Esophagus muscularis mucosa (tissue), 4 donors: ENCODE results near the gene PDIA2. TPM values are rescaled to one million over a fixed set of nuclear protein-coding genes. Genes with fewer than 3 reads are reported as not detected.

Source experiments
- DNase-seq: peaks from one replicate; pipeline ENCODE4 v3.0.0-alpha.2; 2017; ENCODE audit errors: extremely low spot score
- H3K27ac ChIP-seq, 4 donors: fragments of 200-600 bp; sonication (generic); replicated peaks in 1 of 4; 1 replicate in 3 of 4; 2 replicates in 1 of 4; pipeline ENCODE4 v1.5.1; 2016 to 2019; ENCODE audit warnings: mild to moderate bottlenecking in 1 of 4
- H3K27me3 ChIP-seq, 4 donors: fragments of 200-600 bp; sonication (generic); one replicate each; pipeline versions ENCODE4 v1.5.1 to v1.6.0; 2016 to 2019
- H3K36me3 ChIP-seq, 4 donors: fragments of 200-600 bp; sonication (generic); one replicate each; pipeline ENCODE4 v1.5.1; 2016 to 2019
- H3K4me1 ChIP-seq, 4 donors: fragments of 200-600 bp; sonication (generic); one replicate each; pipeline ENCODE4 v1.5.1; 2016 to 2019
- H3K4me3 ChIP-seq, 4 donors: fragments of 200-600 bp; sonication (generic); 1 replicate in 2 of 4; 2 replicates in 2 of 4; pipeline ENCODE4 v1.5.1; 2016 to 2019; ENCODE audit warnings: mild to moderate bottlenecking in 4 of 4, moderate library complexity in 1 of 4
- H3K9me3 ChIP-seq, 4 donors: fragments of 200-600 bp; sonication (generic); 1 replicate in 3 of 4; 2 replicates in 1 of 4; pipeline ENCODE4 v1.5.1; 2016 to 2019
- EP300 ChIP-seq: sonication (generic); formaldehyde crosslinking; IDR thresholded peaks from one replicate; pipeline ENCODE4 v1.6.1; 2017; ENCODE audit warnings: antibody characterized with exemption
- POLR2A ChIP-seq: fragments of 450-650 bp; IDR thresholded peaks from one replicate; pipeline ENCODE4 v1.6.1; 2017; ENCODE audit warnings: antibody characterized with exemption, moderate library complexity, mild to moderate bottlenecking, low read depth
- POLR2AphosphoS5 ChIP-seq, 2 donors: sonication (generic); formaldehyde crosslinking; IDR thresholded peaks; one replicate each; pipeline ENCODE4 v1.6.1; 2017; ENCODE audit warnings: antibody characterized with exemption in 2 of 2
- WGBS: methylation state at CpG from one replicate; pipeline ENCODE4 v1.1.5; 2018; 5-methylcytosine and 5-hydroxymethylcytosine counted together
- intact Hi-C: fragments of 100-400 bp; cut with DNase I; formaldehyde crosslinking; loops from one replicate; pipeline ENCODE4 v1.15.1; 2023
- total RNA-seq, 4 donors: library from RNA; depleted of rRNA; stranded (reverse); fragments of >200 nt; gene quantifications; one replicate each; pipeline versions ENCODE4 v1.1.0 to v1.2.1, GENCODE V29; 2016
- TF ChIP-seq, protein P1 (sequence below), 3 experiments: fragments of 200-600 bp in 2 of 3; fragments of 450-650 bp in 1 of 3; sonication (generic) in 2 of 3; IDR thresholded peaks; one replicate each; pipeline ENCODE4 v1.5.1; 2017 to 2019; ENCODE audit warnings: antibody characterized with exemption in 3 of 3, mild to moderate bottlenecking in 2 of 3, moderate library complexity in 1 of 3

PDIA2 gene
- total RNA-seq, 4 donors from 2014 or later = 0.23 to 1.2 (median 1.0) TPM; not detected in 1

DNA sequence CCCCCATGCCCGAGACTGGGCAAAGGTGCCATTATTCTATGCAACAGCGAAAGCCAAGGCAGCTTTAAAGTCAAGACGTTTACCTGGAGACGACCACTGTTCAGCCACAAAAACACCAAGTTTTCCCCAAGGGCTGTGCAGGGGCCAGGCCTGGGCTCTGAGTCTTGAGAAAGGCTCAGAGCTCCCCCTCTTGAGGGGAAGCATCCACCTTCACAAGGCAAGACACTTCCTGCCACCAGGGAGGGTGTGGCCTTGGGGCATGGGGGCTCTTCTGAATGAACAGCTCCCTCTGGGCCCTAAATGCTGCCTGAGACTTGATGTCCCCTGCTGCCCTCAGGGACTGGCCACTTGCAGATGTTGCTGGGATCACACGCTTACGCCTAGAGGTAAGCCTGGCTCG, 26.5 kb downstream of the PDIA2 start:
- Histone ChIP-seq H3K36me3 (peaks cover 25 to 85% (median 71%) of the 10 kb centered on the region in 4 donors), H3K27me3 (no peaks in the 10 kb centered on the region), H3K27ac (no peak overlapping the region), H3K4me1 (no peaks in the 10 kb centered on the region), H3K4me3 (no peak overlapping the region), H3K9me3 (no peaks in the 10 kb centered on the region)
- no peak for DNase-seq
- no peak for TF ChIP-seq POLR2AphosphoS5 (IDR thresholded peaks at IDR 0.05)
- TF ChIP-seq, protein P1, sequence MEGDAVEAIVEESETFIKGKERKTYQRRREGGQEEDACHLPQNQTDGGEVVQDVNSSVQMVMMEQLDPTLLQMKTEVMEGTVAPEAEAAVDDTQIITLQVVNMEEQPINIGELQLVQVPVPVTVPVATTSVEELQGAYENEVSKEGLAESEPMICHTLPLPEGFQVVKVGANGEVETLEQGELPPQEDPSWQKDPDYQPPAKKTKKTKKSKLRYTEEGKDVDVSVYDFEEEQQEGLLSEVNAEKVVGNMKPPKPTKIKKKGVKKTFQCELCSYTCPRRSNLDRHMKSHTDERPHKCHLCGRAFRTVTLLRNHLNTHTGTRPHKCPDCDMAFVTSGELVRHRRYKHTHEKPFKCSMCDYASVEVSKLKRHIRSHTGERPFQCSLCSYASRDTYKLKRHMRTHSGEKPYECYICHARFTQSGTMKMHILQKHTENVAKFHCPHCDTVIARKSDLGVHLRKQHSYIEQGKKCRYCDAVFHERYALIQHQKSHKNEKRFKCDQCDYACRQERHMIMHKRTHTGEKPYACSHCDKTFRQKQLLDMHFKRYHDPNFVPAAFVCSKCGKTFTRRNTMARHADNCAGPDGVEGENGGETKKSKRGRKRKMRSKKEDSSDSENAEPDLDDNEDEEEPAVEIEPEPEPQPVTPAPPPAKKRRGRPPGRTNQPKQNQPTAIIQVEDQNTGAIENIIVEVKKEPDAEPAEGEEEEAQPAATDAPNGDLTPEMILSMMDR (IDR thresholded peaks at IDR 0.05) = no peak
- no peak for TF ChIP-seq POLR2A
- TF ChIP-seq EP300 = no peak
- intact Hi-C loops = no loop called here
- whole genome bisulfite sequencing = 78% methylated on average over 7 of the region's 7 CpGs

DNA sequence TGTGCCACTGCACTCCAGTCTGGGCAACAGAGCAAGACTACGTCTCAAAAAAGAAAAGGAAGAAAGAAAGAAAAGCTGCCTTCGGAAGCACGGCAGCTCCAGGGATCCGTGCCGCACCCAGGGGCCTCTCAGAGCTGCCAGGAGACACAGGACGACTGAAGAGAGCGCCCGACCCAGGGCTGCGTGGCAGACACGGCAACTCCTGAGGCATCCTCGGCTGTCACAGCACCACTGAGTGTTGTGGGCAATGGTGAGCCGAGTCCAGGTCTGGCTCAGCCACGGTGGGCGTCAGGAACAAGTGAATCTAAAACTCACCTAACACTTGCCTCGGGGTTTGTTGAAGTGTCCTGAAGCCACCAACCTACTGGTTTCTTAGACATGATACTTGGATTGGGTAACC, 28.8 kb downstream of the PDIA2 start:
- no peak for DNase-seq
- Histone ChIP-seq H3K27ac (no peak overlapping the region), H3K27me3 (no peaks in the 10 kb centered on the region), H3K4me1 (no peaks in the 10 kb centered on the region), H3K4me3 (no peak overlapping the region), H3K36me3 (peaks cover 25 to 76% (median 65%) of the 10 kb centered on the region in 4 donors), H3K9me3 (no peaks in the 10 kb centered on the region)
- TF ChIP-seq EP300 (no peak), POLR2AphosphoS5 (IDR thresholded peaks at IDR 0.05) (no peak), POLR2A (no peak)
- TF ChIP-seq, protein P1 (IDR thresholded peaks at IDR 0.05) = no peak
- WGBS = 93% methylated on average over 14 of the region's 15 CpGs
- intact Hi-C loops = no loop called here

DNA sequence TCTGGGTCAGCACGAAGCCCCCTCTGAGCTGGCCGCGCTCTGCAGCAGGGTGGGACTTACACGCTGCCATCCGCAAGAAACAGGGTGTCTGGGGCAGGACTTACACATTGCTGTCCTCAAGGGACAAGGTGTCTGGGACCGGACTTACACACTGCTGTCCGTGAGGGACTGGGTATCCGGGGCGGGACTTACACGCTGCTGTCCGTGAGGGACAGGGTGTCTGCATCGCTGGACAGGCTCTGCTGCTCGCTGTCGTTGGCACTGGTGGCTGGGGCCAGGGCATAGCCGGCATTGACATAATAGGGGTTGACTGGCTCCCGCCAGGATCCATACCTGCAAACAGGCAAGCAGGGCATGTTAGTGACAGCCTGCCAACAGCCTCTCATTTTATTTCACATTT, 31.4 kb downstream of the PDIA2 start:
- Histone ChIP-seq H3K4me3 (no peak overlapping the region), H3K9me3 (no peaks in the 10 kb centered on the region), H3K36me3 (peaks cover 18 to 72% (median 52%) of the 10 kb centered on the region in 4 donors), H3K4me1 (no peaks in the 10 kb centered on the region), H3K27ac (no peak overlapping the region), H3K27me3 (no peaks in the 10 kb centered on the region)
- intact Hi-C loops = no loop called here
- TF ChIP-seq POLR2AphosphoS5 (IDR thresholded peaks at IDR 0.05) (no peak), POLR2A (no peak)
- 97% methylated on average over 15 of the region's 16 CpGs for WGBS
- DNase-seq = no peak

DNA sequence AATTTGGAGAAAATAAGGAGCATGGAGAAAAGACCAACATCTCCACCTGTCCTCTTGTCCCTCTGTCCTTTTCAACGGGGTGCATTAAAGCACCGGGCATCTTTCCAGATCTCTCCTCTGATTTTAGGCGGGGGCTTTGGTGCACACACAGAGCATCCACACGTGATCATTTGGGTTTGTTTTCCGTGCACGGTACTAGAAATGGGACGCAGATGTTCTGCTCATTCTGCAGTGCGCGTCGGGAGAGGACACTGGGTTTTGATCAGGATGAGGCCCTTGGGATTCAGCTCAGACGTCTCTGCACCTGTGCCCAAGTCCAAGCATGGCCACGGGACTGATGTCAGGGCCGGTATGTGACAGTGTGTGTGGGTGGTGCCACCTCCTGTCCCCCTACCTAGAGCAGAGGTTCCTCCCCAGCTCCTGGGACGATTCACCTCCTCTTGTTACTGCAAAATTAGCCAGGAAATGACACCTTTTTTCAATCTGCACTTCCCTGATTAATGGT, 31.9 kb downstream of the PDIA2 start:
- intact Hi-C loops = no loop called here
- WGBS = 75% methylated on average over 13 of the region's 14 CpGs
- H3K27me3 ChIP-seq = no peaks in the 10 kb centered on the region
- H3K36me3 ChIP-seq = peaks cover 13 to 68% (median 47%) of the 10 kb centered on the region in 4 donors
- no peak for TF ChIP-seq POLR2AphosphoS5 (IDR thresholded peaks at IDR 0.05)
- TF ChIP-seq, protein P1 (IDR thresholded peaks at IDR 0.05) = no peak
- no peak for TF ChIP-seq POLR2A
- TF ChIP-seq EP300 = no peak
- H3K27ac ChIP-seq = no peak overlapping the region
- no peak overlapping the region for H3K4me3 ChIP-seq
- no peaks in the 10 kb centered on the region for H3K4me1 ChIP-seq
- no peak for DNase-seq
- no peaks in the 10 kb centered on the region for H3K9me3 ChIP-seq

DNA sequence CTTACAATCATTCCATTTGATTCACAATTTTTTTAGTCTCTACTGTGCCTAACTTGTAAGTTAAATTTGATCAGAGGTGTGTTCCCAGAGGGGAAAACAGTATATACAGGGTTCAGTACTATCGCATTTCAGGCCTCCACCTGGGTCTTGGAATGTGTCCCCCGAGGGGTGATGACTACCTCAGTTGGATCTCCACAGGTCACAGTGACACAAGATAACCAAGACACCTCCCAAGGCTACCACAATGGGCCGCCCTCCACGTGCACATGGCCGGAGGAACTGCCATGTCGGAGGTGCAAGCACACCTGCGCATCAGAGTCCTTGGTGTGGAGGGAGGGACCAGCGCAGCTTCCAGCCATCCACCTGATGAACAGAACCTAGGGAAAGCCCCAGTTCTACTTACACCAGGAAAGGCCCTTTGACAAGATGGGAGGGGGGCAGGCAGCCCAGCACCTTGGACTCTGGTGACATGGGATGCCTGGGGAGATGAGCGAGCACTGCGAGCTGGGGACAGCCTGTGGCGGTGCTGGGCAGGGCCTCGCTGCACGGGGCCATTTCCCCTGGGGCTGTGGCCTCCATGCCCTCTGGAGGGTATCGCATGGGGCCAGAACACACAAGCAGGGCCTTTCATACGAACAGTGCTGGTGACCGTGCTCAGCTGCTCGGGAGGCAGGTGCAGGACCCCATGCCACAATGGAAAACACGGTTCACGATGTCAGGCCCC, 33.9 kb downstream of the PDIA2 start:
- intact Hi-C loops = no loop called here
- Histone ChIP-seq H3K27me3 (no peaks in the 10 kb centered on the region), H3K36me3 (peaks cover 13 to 52% (median 40%) of the 10 kb centered on the region in 4 donors), H3K9me3 (no peaks in the 10 kb centered on the region), H3K4me1 (peaks cover 0 to 8% (median 0%) of the 10 kb centered on the region in 4 donors), H3K4me3 (no peak overlapping the region), H3K27ac (no peak overlapping the region)
- TF ChIP-seq, protein P1 (IDR thresholded peaks at IDR 0.05) = no peak
- TF ChIP-seq POLR2A = no peak
- TF ChIP-seq EP300 = no peak
- no peak for TF ChIP-seq POLR2AphosphoS5 (IDR thresholded peaks at IDR 0.05)
- no peak for DNase-seq
- 92% methylated on average over 16 of the region's 19 CpGs for WGBS
